Tibial nerve (tissue), 4 donors: ENCODE results near the gene SGPP2. TPM values are rescaled to one million over a fixed set of nuclear protein-coding genes. Genes with fewer than 3 reads are reported as not detected.
A peak's percentile ranks its signal among the peaks of the same experiment; 100 is the strongest.

ENCODE experiments used
- DNase-seq, 2 donors: peaks; one replicate each; pipeline ENCODE4 v3.0.0-alpha.2; 2019; ENCODE audit warnings: low spot score in 2 of 2
- H3K27ac ChIP-seq, 4 donors: fragments of 200-600 bp; sonication (generic) in 3 of 4; one replicate each; pipeline ENCODE4 v1.5.1; 2017 to 2019; ENCODE audit warnings: mild to moderate bottlenecking in 1 of 4
- H3K27me3 ChIP-seq, 2 donors: fragments of 200-600 bp; sonication (generic) in 1 of 2; one replicate each; pipeline versions ENCODE4 v1.5.1 to v1.6.0; 2017 to 2019
- H3K36me3 ChIP-seq, 3 donors: fragments of 200-600 bp; sonication (generic); one replicate each; pipeline ENCODE4 v1.5.1; 2018 to 2019
- H3K4me1 ChIP-seq, 4 donors: fragments of 200-600 bp; sonication (generic) in 3 of 4; one replicate each; pipeline ENCODE4 v1.5.1; 2017 to 2019
- H3K4me3 ChIP-seq, 4 donors: fragments of 200-600 bp; sonication (generic) in 3 of 4; one replicate each; pipeline ENCODE4 v1.5.1; 2017 to 2019; ENCODE audit warnings: mild to moderate bottlenecking in 1 of 4, moderate library complexity in 1 of 4
- H3K9me3 ChIP-seq, 4 donors: fragments of 200-600 bp; sonication (generic) in 3 of 4; one replicate each; pipeline ENCODE4 v1.5.1; 2017 to 2019
- EP300 ChIP-seq, 2 donors: sonication (generic); formaldehyde crosslinking; IDR thresholded peaks; one replicate each; pipeline ENCODE4 v1.6.1; 2017; ENCODE audit warnings: antibody characterized with exemption in 2 of 2, mild to moderate bottlenecking in 1 of 2
- POLR2A ChIP-seq, 2 donors: fragments of 450-650 bp; IDR thresholded peaks; one replicate each; pipeline ENCODE4 v1.6.1; 2017; ENCODE audit warnings: antibody characterized with exemption in 2 of 2, mild to moderate bottlenecking in 2 of 2, moderate library complexity in 2 of 2
- WGBS, 2 donors: methylation state at CpG; one replicate each; pipeline ENCODE4 v1.1.5; 2018; 5-methylcytosine and 5-hydroxymethylcytosine counted together
- total RNA-seq, 4 donors: library from RNA; depleted of rRNA; stranded (reverse); fragments of >200 nt; gene quantifications; one replicate each; pipeline ENCODE4 v1.1.0, GENCODE V29; 2016
- TF ChIP-seq, protein P1 (sequence below), 5 experiments: fragments of 200-600 bp in 3 of 5; fragments of 450-650 bp in 2 of 5; sonication (generic) in 3 of 5; IDR thresholded peaks; one replicate each; pipeline ENCODE4 v1.5.1; 2016 to 2019; ENCODE audit warnings: antibody characterized with exemption in 5 of 5, mild to moderate bottlenecking in 3 of 5, moderate library complexity in 2 of 5

SGPP2 gene, protein sequence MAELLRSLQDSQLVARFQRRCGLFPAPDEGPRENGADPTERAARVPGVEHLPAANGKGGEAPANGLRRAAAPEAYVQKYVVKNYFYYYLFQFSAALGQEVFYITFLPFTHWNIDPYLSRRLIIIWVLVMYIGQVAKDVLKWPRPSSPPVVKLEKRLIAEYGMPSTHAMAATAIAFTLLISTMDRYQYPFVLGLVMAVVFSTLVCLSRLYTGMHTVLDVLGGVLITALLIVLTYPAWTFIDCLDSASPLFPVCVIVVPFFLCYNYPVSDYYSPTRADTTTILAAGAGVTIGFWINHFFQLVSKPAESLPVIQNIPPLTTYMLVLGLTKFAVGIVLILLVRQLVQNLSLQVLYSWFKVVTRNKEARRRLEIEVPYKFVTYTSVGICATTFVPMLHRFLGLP
- not detected for total RNA-seq

DNA sequence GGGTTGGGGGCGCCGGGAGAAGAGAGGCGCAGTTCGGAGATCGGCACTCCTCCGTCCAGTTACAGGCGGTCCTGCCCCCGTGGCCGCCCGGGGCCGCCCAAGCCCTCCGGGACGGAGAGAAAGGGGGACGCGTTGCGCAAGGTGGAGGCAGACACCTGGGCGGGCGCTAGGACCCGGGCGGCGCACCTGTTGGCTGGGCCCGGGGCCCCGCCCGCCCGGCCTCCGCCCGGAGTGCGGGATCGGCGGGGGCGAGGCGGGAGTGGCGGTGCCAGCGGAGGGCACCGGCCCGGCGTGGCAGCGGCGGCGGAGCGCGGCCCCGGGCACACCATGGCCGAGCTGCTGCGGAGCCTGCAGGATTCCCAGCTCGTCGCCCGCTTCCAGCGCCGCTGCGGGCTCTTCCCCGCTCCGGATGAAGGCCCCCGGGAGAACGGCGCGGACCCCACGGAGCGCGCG is at the start of gene SGPP2:
SGPP2 (plus strand) TSS at position 268 of the 453 bp plus-strand sequence; CDS start at position 328, 60 bp downstream.
- Histone ChIP-seq H3K4me3 (peak within 1 kb of the TSS in 2 of 4 donors; percentile 38 to 50), H3K36me3 (no peaks in the 10 kb centered on the region), H3K4me1 (peaks cover 0 to 16% (median 5%) of the 10 kb centered on the region in 4 donors), H3K27ac (peak within 1 kb of the TSS in 1 of 4 donors; percentile 76), H3K27me3 (peaks cover 0 to 49% of the 10 kb centered on the region in 2 donors), H3K9me3 (no peaks in the 10 kb centered on the region)
- DNase-seq = no peak
- TF ChIP-seq EP300 (IDR thresholded peaks at IDR 0.05) (no peak), POLR2A (IDR thresholded peaks at IDR 0.05) (no peak)
- TF ChIP-seq, protein P1, sequence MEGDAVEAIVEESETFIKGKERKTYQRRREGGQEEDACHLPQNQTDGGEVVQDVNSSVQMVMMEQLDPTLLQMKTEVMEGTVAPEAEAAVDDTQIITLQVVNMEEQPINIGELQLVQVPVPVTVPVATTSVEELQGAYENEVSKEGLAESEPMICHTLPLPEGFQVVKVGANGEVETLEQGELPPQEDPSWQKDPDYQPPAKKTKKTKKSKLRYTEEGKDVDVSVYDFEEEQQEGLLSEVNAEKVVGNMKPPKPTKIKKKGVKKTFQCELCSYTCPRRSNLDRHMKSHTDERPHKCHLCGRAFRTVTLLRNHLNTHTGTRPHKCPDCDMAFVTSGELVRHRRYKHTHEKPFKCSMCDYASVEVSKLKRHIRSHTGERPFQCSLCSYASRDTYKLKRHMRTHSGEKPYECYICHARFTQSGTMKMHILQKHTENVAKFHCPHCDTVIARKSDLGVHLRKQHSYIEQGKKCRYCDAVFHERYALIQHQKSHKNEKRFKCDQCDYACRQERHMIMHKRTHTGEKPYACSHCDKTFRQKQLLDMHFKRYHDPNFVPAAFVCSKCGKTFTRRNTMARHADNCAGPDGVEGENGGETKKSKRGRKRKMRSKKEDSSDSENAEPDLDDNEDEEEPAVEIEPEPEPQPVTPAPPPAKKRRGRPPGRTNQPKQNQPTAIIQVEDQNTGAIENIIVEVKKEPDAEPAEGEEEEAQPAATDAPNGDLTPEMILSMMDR (IDR thresholded peaks at IDR 0.05) = no peak
- WGBS, 2 donors = 2% methylated on average over 9 to 26 of the region's 61 CpGs

DNA sequence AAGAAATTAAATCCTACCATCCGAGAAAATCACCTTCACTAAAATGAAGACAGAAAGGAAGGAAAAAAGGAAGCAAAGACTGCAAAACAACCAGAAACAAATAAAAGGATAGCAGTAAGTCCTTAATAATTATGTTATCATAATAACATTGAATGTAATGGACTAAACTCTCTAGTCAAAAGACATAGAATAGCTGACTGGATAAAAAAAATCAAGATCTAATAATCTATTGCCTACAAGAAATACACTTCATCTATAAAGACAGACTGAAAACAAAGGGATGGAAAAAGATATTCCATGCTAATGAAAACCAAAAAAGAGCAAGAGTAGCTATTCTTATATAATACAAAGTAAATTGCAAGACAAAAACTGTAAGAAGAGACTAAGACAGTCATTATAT is 48.5 kb upstream of the SGPP2 start:
- Histone ChIP-seq H3K36me3 (no peaks in the 10 kb centered on the region), H3K4me1 (no peaks in the 10 kb centered on the region), H3K4me3 (no peak overlapping the region), H3K27me3 (no peaks in the 10 kb centered on the region), H3K27ac (no peak overlapping the region), H3K9me3 (peaks cover 0 to 33% (median 0%) of the 10 kb centered on the region in 4 donors)
- DNase-seq = no peak
- 85 to 94% methylated on average over 1 of the region's 1 CpG for WGBS, 2 donors
- TF ChIP-seq POLR2A (IDR thresholded peaks at IDR 0.05) (no peak), EP300 (IDR thresholded peaks at IDR 0.05) (no peak)

DNA sequence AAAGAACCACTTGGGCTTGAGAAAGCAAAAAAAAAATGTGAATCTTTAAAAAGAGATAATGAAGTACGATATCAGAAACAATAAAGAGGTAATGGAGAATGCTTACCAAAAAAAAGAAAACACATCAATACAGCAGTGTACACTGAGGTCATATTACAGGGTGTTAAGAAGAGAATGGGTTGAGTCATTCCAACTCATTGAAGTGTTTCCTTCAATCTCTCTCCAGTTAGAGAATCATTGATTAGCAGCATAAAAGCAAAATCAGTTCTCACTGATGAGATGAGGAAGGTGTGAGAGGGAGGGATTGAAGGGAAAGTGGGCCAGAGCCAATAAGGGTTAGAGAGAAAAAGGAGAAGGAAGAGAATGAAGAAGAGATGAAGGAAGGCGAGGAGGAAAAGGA is 43.9 kb upstream of the SGPP2 start:
- no peak overlapping the region for H3K27ac ChIP-seq
- no peak overlapping the region for H3K4me3 ChIP-seq
- H3K36me3 ChIP-seq = no peaks in the 10 kb centered on the region
- DNase-seq = no peak
- TF ChIP-seq, protein P1 (IDR thresholded peaks at IDR 0.05) = no peak
- TF ChIP-seq POLR2A (IDR thresholded peaks at IDR 0.05) = no peak
- no peak for TF ChIP-seq EP300 (IDR thresholded peaks at IDR 0.05)
- no peaks in the 10 kb centered on the region for H3K4me1 ChIP-seq
- H3K27me3 ChIP-seq = no peaks in the 10 kb centered on the region
- 73 to 87% methylated on average over 2 of the region's 2 CpGs for WGBS, 2 donors
- H3K9me3 ChIP-seq = no peaks in the 10 kb centered on the region

DNA sequence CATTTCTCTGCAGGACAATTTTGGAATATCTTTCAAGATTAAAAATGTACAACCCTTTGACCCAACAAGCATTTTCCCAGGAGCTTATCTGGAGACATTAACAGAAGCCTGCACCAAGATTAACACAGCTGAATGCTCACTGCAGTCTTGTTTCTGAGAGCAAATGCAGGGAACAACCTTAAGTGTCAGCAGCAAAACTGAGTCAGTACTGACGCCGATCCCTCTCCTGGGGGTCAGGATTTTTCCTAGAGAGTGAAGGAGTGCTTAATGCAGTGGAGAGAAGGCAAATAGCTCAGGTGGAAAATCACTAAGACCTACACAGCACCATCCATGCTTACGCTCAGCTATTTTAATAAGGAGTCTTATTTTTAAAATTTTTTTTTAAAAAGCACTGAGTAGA is 42.8 kb upstream of the SGPP2 start:
- Histone ChIP-seq H3K27ac (no peak overlapping the region), H3K27me3 (no peaks in the 10 kb centered on the region), H3K4me3 (no peak overlapping the region), H3K4me1 (no peaks in the 10 kb centered on the region), H3K36me3 (no peaks in the 10 kb centered on the region), H3K9me3 (no peaks in the 10 kb centered on the region)
- no peak for DNase-seq
- 76 to 82% methylated on average over 3 of the region's 3 CpGs for WGBS, 2 donors
- TF ChIP-seq, protein P1 (IDR thresholded peaks at IDR 0.05) = no peak
- TF ChIP-seq EP300 (IDR thresholded peaks at IDR 0.05) (no peak), POLR2A (IDR thresholded peaks at IDR 0.05) (no peak)

DNA sequence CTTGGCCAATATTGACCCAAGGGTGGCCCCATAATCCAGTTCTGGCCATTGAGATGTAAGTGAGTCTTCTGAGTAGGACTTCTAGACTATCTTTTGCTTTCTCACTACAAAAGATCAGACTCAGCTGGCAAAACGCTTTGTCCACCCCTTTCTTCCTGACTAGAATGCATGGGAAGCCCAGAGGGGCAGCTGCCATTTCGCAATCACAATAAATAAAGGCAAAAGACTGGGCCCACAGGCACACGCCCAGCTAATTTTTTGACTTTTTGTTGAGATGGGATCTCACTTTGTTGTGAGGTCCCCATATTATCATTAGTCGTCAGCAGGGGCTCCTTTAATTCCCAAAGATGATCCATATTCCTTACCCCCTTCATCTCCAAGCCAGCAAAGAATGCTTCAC is 41.1 kb upstream of the SGPP2 start:
- DNase-seq = no peak
- H3K27ac ChIP-seq = no peak overlapping the region
- H3K9me3 ChIP-seq = no peaks in the 10 kb centered on the region
- no peaks in the 10 kb centered on the region for H3K4me1 ChIP-seq
- no peaks in the 10 kb centered on the region for H3K36me3 ChIP-seq
- WGBS, 2 donors = 82 to 90% methylated on average over 4 of the region's 4 CpGs
- H3K27me3 ChIP-seq = no peaks in the 10 kb centered on the region
- no peak for TF ChIP-seq EP300 (IDR thresholded peaks at IDR 0.05)
- TF ChIP-seq POLR2A (IDR thresholded peaks at IDR 0.05) = no peak
- TF ChIP-seq, protein P1 (IDR thresholded peaks at IDR 0.05) = no peak
- no peak overlapping the region for H3K4me3 ChIP-seq
